DND-41 (cell line): ENCODE results near the gene TRIM32.

Experiments used
- ATAC-seq: fragments of 200-7000 bp; cut with Tn5 transposase; 3 replicates; pipeline ENCODE4 v1.9.1; 2021; ENCODE audit warnings: low read depth; ENCODE audit not compliant: insufficient read depth
- DNase-seq: peaks from one replicate; pipeline ENCODE4 v3.0.0-alpha.2; 2020
- H2AFZ ChIP-seq: 2 replicates; pipeline ENCODE4 v1.6.0; 2012; ENCODE audit warnings: low read depth, low read length
- H3K27ac ChIP-seq: 2 replicates; pipeline ENCODE4 v1.5.1; 2012; ENCODE audit warnings: low read length, inconsistent platforms
- H3K27me3 ChIP-seq: fragments of 200-600 bp; sonication (generic); 2 replicates; pipeline ENCODE4 v1.6.0; 2012; ENCODE audit warnings: low read length, mild to moderate bottlenecking, inconsistent platforms; ENCODE audit not compliant: insufficient read depth, poor library complexity
- H3K36me3 ChIP-seq: 2 replicates; pipeline ENCODE4 v1.5.1; 2012; ENCODE audit warnings: low read length, inconsistent platforms; ENCODE audit not compliant: insufficient read depth
- H3K4me1 ChIP-seq: 2 replicates; pipeline ENCODE4 v1.5.1; 2012; ENCODE audit warnings: mild to moderate bottlenecking, low read length; ENCODE audit not compliant: insufficient read depth
- H3K4me2 ChIP-seq: 2 replicates; pipeline ENCODE4 v1.6.0; 2012; ENCODE audit warnings: mild to moderate bottlenecking, moderate library complexity, low read length, inconsistent platforms; ENCODE audit not compliant: insufficient read depth
- H3K4me3 ChIP-seq, 2 experiments: fragments of 200-600 bp in 1 of 2; shearing (Covaris generic) in 1 of 2; 2 replicates each; pipeline ENCODE4 v1.5.1; 2012 to 2016; ENCODE audit warnings: inconsistent platforms in 2 of 2, low read length in 2 of 2, mild to moderate bottlenecking in 2 of 2, low read depth in 1 of 2, moderate library complexity in 1 of 2
- H3K79me2 ChIP-seq: 2 replicates; pipeline ENCODE4 v1.6.0; 2012; ENCODE audit warnings: low read length, inconsistent platforms; ENCODE audit not compliant: insufficient read depth
- H3K9ac ChIP-seq: 2 replicates; pipeline ENCODE4 v1.6.0; 2012; ENCODE audit warnings: low read depth, mild to moderate bottlenecking, inconsistent platforms, low read length, moderate library complexity
- H3K9me3 ChIP-seq: 2 replicates; pipeline ENCODE4 v1.5.1; 2012; ENCODE audit warnings: low read length, moderate library complexity, mild to moderate bottlenecking, inconsistent platforms; ENCODE audit not compliant: insufficient read depth, severe bottlenecking
- H4K20me1 ChIP-seq: 2 replicates; pipeline ENCODE4 v1.6.0; 2012; ENCODE audit warnings: low read length; ENCODE audit not compliant: insufficient read depth
- EZH2 ChIP-seq: IDR thresholded peaks from 3 replicates; pipeline ENCODE4 v1.6.1; 2012; ENCODE audit warnings: borderline replicate concordance, low read depth, mild to moderate bottlenecking, moderate library complexity, low read length, inconsistent platforms; ENCODE audit not compliant: severe bottlenecking
- TF ChIP-seq, protein P1 (sequence below): IDR thresholded peaks from 2 replicates; pipeline ENCODE4 v1.5.1; 2012; ENCODE audit warnings: borderline replicate concordance, low read length, moderate library complexity, mild to moderate bottlenecking; ENCODE audit not compliant: poor library complexity, severe bottlenecking; ENCODE audit errors: extremely low read depth

The TRIM32 gene

GRCh38 chr9:116726602-116727001 lies 39.5 kb downstream of the TRIM32 start:
- TF ChIP-seq EZH2: no peak
- TF ChIP-seq, protein P1, sequence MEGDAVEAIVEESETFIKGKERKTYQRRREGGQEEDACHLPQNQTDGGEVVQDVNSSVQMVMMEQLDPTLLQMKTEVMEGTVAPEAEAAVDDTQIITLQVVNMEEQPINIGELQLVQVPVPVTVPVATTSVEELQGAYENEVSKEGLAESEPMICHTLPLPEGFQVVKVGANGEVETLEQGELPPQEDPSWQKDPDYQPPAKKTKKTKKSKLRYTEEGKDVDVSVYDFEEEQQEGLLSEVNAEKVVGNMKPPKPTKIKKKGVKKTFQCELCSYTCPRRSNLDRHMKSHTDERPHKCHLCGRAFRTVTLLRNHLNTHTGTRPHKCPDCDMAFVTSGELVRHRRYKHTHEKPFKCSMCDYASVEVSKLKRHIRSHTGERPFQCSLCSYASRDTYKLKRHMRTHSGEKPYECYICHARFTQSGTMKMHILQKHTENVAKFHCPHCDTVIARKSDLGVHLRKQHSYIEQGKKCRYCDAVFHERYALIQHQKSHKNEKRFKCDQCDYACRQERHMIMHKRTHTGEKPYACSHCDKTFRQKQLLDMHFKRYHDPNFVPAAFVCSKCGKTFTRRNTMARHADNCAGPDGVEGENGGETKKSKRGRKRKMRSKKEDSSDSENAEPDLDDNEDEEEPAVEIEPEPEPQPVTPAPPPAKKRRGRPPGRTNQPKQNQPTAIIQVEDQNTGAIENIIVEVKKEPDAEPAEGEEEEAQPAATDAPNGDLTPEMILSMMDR: no peak

DNA sequence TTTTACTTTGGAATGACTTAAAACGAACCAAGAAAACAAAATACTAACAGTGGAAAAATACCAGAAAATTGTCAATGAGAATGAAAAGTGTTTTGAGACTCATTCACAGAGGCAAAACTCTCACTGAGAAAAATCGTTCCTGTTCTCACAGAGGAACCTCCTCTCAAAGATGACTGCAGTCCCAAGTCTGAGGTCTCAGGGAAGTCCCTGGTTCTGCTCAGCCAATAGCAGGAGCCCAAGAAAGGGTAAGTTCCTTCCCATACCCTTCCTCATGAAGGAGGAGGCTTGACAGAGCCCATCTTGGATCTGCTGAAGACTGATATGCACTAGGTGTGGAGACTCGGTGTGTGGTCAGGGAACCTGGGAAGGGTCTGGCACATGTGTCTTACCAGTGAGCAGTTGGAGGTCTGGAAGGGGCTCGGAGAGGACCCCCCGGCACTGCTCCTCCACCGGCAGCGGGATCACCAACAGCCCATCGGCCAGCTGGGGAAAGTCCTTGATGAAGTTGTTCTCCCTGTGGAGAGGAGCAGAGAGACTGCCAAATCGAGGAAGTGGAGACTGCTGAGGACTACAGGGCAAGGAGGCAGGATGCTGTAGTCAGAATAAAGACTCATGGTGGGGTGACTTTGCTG lies 46.0 kb downstream of the TRIM32 start:
- H3K9me3 ChIP-seq: no peaks in the 10 kb centered on the region
- H3K4me1 ChIP-seq: no peaks in the 10 kb centered on the region
- no peaks in the 10 kb centered on the region for H3K36me3 ChIP-seq
- no peak overlapping the region for H3K27ac ChIP-seq
- H3K9ac ChIP-seq: no peak overlapping the region
- H4K20me1 ChIP-seq: no peaks in the 10 kb centered on the region
- ATAC-seq: no peak
- peaks cover 2% of the 10 kb centered on the region for H3K27me3 ChIP-seq
- H2AFZ ChIP-seq: no peak overlapping the region
- no peak overlapping the region for H3K4me3 ChIP-seq
- DNase-seq: no peak
- H3K4me2 ChIP-seq: no peak overlapping the region
- H3K79me2 ChIP-seq: no peaks in the 10 kb centered on the region
- TF ChIP-seq EZH2: no peak
- TF ChIP-seq, protein P1: no peak

More at GRCh38 chr9:116726602-116727001, 39.5 kb downstream of the TRIM32 start:
- Histone ChIP-seq H3K4me1 (no peaks in the 10 kb centered on the region), H3K4me2 (no peak overlapping the region), H3K9ac (no peak overlapping the region), H3K4me3 (no peak overlapping the region), H3K36me3 (no peaks in the 10 kb centered on the region), H3K9me3 (no peaks in the 10 kb centered on the region), H3K27ac (no peak overlapping the region), H3K27me3 (peaks cover 2% of the 10 kb centered on the region), H3K79me2 (no peaks in the 10 kb centered on the region), H4K20me1 (no peaks in the 10 kb centered on the region), H2AFZ (no peak overlapping the region)
- no peak for ATAC-seq
- no peak for DNase-seq

DNA sequence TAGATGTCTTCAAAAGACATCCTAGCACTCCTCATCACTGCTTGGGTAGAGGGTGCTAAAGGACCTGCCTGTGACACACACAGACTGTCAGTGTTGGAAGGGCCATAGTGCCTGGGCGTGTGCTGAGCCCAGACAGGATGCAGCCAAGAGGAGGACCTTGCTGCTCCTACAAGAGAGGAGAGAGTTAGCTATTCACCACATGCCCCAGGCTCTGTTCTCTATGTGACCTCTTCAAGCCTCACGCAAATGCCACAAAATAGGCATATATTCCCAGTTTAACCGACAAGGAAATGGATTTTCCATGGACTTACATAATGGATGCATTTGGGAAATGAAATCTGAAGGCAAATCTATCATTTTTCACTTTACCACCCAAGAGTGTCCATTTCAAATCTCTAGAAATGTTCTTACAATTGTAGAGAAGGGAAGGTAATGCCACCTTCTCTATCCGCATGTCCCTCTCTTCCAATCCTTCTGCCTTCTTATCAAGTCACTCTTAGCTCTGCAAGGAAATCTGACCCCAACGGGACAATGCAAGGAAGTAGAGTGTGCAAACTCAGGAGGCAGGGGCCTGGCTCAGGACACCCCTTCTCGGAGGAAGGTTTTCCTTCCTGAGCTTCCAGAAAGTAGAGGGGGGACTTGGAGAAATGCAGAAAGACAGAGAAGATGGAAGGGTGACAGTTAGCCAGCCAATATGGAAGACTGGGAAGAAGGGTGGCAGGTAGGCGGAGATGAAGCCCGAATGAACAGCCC lies 49.5 kb downstream of the TRIM32 start:
- H3K4me2 ChIP-seq: no peak overlapping the region
- no peak overlapping the region for H3K27ac ChIP-seq
- H2AFZ ChIP-seq: no peak overlapping the region
- H3K4me3 ChIP-seq: no peak overlapping the region
- H3K36me3 ChIP-seq: no peaks in the 10 kb centered on the region
- no peak for ATAC-seq
- H3K79me2 ChIP-seq: no peaks in the 10 kb centered on the region
- no peak for DNase-seq
- no peaks in the 10 kb centered on the region for H3K4me1 ChIP-seq
- H3K9ac ChIP-seq: no peak overlapping the region
- TF ChIP-seq, protein P1: no peak
- TF ChIP-seq EZH2: no peak
- no peaks in the 10 kb centered on the region for H4K20me1 ChIP-seq
- no peaks in the 10 kb centered on the region for H3K9me3 ChIP-seq
- no peaks in the 10 kb centered on the region for H3K27me3 ChIP-seq
